Measurements from ENCODE around the gene STIM2. TPM values are rescaled to one million over a fixed set of nuclear protein-coding genes. Genes with fewer than 3 reads are reported as not detected.

STIM2 gene
- total and polyA plus RNA-seq, 9 of the 15 experiments (the other 6 are each of a cell fraction or from before 2014, with no cell fraction given) = 7.2 to 26.8 (median 15.4) TPM

DNA sequence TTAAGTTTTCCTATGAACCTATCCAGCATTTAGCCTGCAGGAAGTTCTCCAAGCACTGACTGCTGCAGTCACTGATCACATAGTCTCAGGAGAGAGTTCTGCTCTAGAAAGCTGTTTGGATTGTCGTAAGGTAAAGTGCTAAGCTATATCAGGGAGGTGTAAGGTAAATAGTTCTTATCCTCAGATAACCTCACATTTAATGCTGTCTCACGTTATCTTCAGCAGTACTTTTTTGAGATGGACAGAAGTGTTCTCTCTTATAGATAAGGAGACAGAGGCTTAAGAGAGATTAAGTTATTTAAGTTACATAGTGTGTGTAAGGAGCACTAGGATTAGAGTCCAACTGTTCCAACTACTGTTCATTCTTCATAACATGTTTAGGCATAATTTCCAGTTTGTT, 77.9 kb downstream of the STIM2 start (continued):
- TF ChIP-seq ZNF639 (CRISPR knock-in tag; conservative IDR thresholded peaks at IDR 0.05 in 1 of 2, IDR thresholded peaks at IDR 0.05 in 1 of 2) (no peak), MEIS2 (IDR thresholded peaks at IDR 0.05; ENCODE audit: partially characterized antibody) (peak; percentile 51), JUNB (CRISPR knock-in tag; conservative IDR thresholded peaks at IDR 0.05) (no peak), SMARCA4 (IDR thresholded peaks at IDR 0.05) (peak; percentile 62), HDAC2 (IDR thresholded peaks at IDR 0.05) (no peak), NR2F6 (CRISPR knock-in tag; IDR thresholded peaks at IDR 0.05) (no peak), ADNP (tag; IDR thresholded peaks at IDR 0.05) (peak; percentile 83), SOX6 (IDR thresholded peaks at IDR 0.05) (peak; percentile 75; the same call in 1 of the 2 replicates), HNRNPH1 (optimal IDR thresholded peaks at IDR 0.05; ENCODE audit: low read depth, low read length) (no peak), CBX1 (IDR thresholded peaks at IDR 0.05; ENCODE audit: low read depth) (no peak), RNF2 (IDR thresholded peaks at IDR 0.05) (no peak), CEBPG (CRISPR knock-in tag; IDR thresholded peaks at IDR 0.05) (no peak), CEBPG (tag; conservative IDR thresholded peaks at IDR 0.05 in 1 of 2, IDR thresholded peaks at IDR 0.05 in 1 of 2) (no peak), DPF2 (IDR thresholded peaks at IDR 0.05) (peak; percentile 67), STAG1 (CRISPR knock-in tag; IDR thresholded peaks at IDR 0.05; ENCODE audit: borderline replicate concordance) (no peak), ZNF785 (CRISPR knock-in tag; IDR thresholded peaks at IDR 0.05) (no peak), ZKSCAN1 (IDR thresholded peaks at IDR 0.05; ENCODE audit: low read depth, low read length) (no peak), ARID1B (IDR thresholded peaks at IDR 0.05) (peak; percentile 82), NBN (IDR thresholded peaks at IDR 0.05; ENCODE audit: low read depth) (no peak), KDM1A (IDR thresholded peaks at IDR 0.05) (peak in 1 of 2 experiments; percentile 29; a peak in 1 of 4 replicates), ZEB2 (IDR thresholded peaks at IDR 0.05) (0 out of 2 replicates have a peak, but pooled peaks have one; percentile 42)
- TF ChIP-seq, protein P1, sequence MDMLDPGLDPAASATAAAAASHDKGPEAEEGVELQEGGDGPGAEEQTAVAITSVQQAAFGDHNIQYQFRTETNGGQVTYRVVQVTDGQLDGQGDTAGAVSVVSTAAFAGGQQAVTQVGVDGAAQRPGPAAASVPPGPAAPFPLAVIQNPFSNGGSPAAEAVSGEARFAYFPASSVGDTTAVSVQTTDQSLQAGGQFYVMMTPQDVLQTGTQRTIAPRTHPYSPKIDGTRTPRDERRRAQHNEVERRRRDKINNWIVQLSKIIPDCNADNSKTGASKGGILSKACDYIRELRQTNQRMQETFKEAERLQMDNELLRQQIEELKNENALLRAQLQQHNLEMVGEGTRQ (CRISPR knock-in tag; IDR thresholded peaks at IDR 0.05) = no peak
- TF ChIP-seq, protein P2, sequence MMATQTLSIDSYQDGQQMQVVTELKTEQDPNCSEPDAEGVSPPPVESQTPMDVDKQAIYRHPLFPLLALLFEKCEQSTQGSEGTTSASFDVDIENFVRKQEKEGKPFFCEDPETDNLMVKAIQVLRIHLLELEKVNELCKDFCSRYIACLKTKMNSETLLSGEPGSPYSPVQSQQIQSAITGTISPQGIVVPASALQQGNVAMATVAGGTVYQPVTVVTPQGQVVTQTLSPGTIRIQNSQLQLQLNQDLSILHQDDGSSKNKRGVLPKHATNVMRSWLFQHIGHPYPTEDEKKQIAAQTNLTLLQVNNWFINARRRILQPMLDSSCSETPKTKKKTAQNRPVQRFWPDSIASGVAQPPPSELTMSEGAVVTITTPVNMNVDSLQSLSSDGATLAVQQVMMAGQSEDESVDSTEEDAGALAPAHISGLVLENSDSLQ (IDR thresholded peaks at IDR 0.05) = 0 out of 2 replicates have a peak, but pooled peaks have one; percentile 6
- TF ChIP-seq, protein P3, sequence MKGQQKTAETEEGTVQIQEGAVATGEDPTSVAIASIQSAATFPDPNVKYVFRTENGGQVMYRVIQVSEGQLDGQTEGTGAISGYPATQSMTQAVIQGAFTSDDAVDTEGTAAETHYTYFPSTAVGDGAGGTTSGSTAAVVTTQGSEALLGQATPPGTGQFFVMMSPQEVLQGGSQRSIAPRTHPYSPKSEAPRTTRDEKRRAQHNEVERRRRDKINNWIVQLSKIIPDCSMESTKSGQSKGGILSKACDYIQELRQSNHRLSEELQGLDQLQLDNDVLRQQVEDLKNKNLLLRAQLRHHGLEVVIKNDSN (CRISPR knock-in tag; IDR thresholded peaks at IDR 0.05) = no peak

Measured in K562 (cell line).